ENCODE measurements around the gene SLC1A7. TPM values are rescaled to one million over a fixed set of nuclear protein-coding genes. Genes with fewer than 3 reads are reported as not detected.

SLC1A7 gene
- polyA plus RNA-seq, 1 donor from 2014 or later, result not detected

- H3K27me3 ChIP-seq (ENCODE audit: insufficient read depth, low read depth, low read length), result no peaks in the 10 kb centered on the region
- no peak overlapping the region for H2AFZ ChIP-seq (ENCODE audit: low read depth, low read length)
- H3K36me3 ChIP-seq (ENCODE audit: insufficient read depth, low read length), result no peaks in the 10 kb centered on the region
- no peak overlapping the region for H3K4me2 ChIP-seq (ENCODE audit: low read length)
- TF ChIP-seq MXI1 (conservative IDR thresholded peaks at IDR 0.05; ENCODE audit: poor library complexity, severe bottlenecking) (no peak), EZH2 (IDR thresholded peaks at IDR 0.05; ENCODE audit: borderline replicate concordance, insufficient read depth, low read length, poor library complexity, severe bottlenecking) (no peak)
- no peaks in the 10 kb centered on the region for H4K20me1 ChIP-seq (ENCODE audit: insufficient read depth)
- no peaks in the 10 kb centered on the region for H3K9me2 ChIP-seq (ENCODE audit: insufficient read depth, low read length)
- H3K9ac ChIP-seq (ENCODE audit: low read length), result no peak overlapping the region
- H3K27ac ChIP-seq (ENCODE audit: low read length), result no peak overlapping the region
- no peaks in the 10 kb centered on the region for H3K9me3 ChIP-seq (ENCODE audit: low read length)
- no peaks in the 10 kb centered on the region for H3K79me2 ChIP-seq (replicated peaks; ENCODE audit: insufficient read depth, low read length)
- no peaks in the 10 kb centered on the region for H3F3A ChIP-seq (ENCODE audit: insufficient read depth, low read length, poor library complexity, severe bottlenecking)
- H3K4me3 ChIP-seq (ENCODE audit: low read length), result no peak overlapping the region
These were observed 67.9 kb downstream of the SLC1A7 start for GRCh38 chr1:53074313-53075154.

- H3K79me2 ChIP-seq (replicated peaks; ENCODE audit: insufficient read depth, low read length), result no peaks in the 10 kb centered on the region
- H3K9ac ChIP-seq (ENCODE audit: low read length), result no peak overlapping the region
- TF ChIP-seq MXI1 (conservative IDR thresholded peaks at IDR 0.05; ENCODE audit: poor library complexity, severe bottlenecking) (no peak), POLR2AphosphoS5 (IDR thresholded peaks at IDR 0.05) (no peak), RAD21 (conservative IDR thresholded peaks at IDR 0.05) (no peak), SMC3 (conservative IDR thresholded peaks at IDR 0.05; ENCODE audit: poor library complexity) (no peak), EP300 (conservative IDR thresholded peaks at IDR 0.05; ENCODE audit: poor library complexity, severe bottlenecking) (no peak), REST (IDR thresholded peaks at IDR 0.05; ENCODE audit: borderline replicate concordance) (no peak), CTCF (IDR thresholded peaks at IDR 0.05; ENCODE audit: poor library complexity, severe bottlenecking) (no peak), EZH2 (IDR thresholded peaks at IDR 0.05; ENCODE audit: borderline replicate concordance, insufficient read depth, low read length, poor library complexity, severe bottlenecking) (no peak), TAF1 (IDR thresholded peaks at IDR 0.05; ENCODE audit: low read depth) (no peak)
- H2AFZ ChIP-seq (ENCODE audit: low read depth, low read length), result no peak overlapping the region
- H3F3A ChIP-seq (ENCODE audit: insufficient read depth, low read length, poor library complexity, severe bottlenecking), result no peaks in the 10 kb centered on the region
- no peaks in the 10 kb centered on the region for H3K9me3 ChIP-seq (ENCODE audit: low read length)
- no peaks in the 10 kb centered on the region for H3K27me3 ChIP-seq (ENCODE audit: insufficient read depth, low read depth, low read length)
- no peak overlapping the region for H3K4me2 ChIP-seq (ENCODE audit: low read length)
- no peaks in the 10 kb centered on the region for H3K9me2 ChIP-seq (ENCODE audit: insufficient read depth, low read length)
- H4K20me1 ChIP-seq (ENCODE audit: insufficient read depth), result no peaks in the 10 kb centered on the region
- no peak overlapping the region for H3K27ac ChIP-seq (ENCODE audit: low read length)
- H3K4me3 ChIP-seq (ENCODE audit: low read length), result no peak overlapping the region
- no peaks in the 10 kb centered on the region for H3K36me3 ChIP-seq (ENCODE audit: insufficient read depth, low read length)
These were observed 68.5 kb downstream of the SLC1A7 start for GRCh38 chr1:53073868-53074311.
